Liver (tissue), 9 donors: ENCODE measurements around the gene ECI1. TPM values are rescaled to one million over a fixed set of nuclear protein-coding genes. Genes with fewer than 3 reads are reported as not detected.

Source experiments
- DNase-seq: peaks from one replicate; pipeline ENCODE4 v3.0.0-alpha.2; 2017; ENCODE audit warnings: low spot score
- H3K27ac ChIP-seq, 2 donors: one replicate each; pipeline ENCODE4 v1.7.0; 2013; ENCODE audit warnings: inconsistent platforms in 2 of 2, low read length in 2 of 2, control low read depth in 1 of 2, low read depth in 1 of 2, mild to moderate bottlenecking in 1 of 2
- H3K27me3 ChIP-seq, 4 donors: one replicate each; pipeline versions ENCODE4 v1.6.1 to v1.7.0; 2013; ENCODE audit warnings: low read length in 3 of 4, inconsistent platforms in 1 of 4, mild to moderate bottlenecking in 1 of 4, moderate library complexity in 1 of 4; ENCODE audit not compliant: control insufficient read depth in 4 of 4, insufficient read depth in 4 of 4
- H3K36me3 ChIP-seq, 4 donors: one replicate each; pipeline versions ENCODE4 v1.6.1 to v1.7.0; 2013; ENCODE audit warnings: low read length in 3 of 4, mild to moderate bottlenecking in 3 of 4, low read depth in 1 of 4, moderate library complexity in 1 of 4; ENCODE audit not compliant: control insufficient read depth in 4 of 4, insufficient read depth in 3 of 4
- H3K4me1 ChIP-seq, 4 donors: one replicate each; pipeline versions ENCODE4 v1.6.1 to v1.7.0; 2013; ENCODE audit warnings: low read length in 3 of 4, mild to moderate bottlenecking in 3 of 4, moderate library complexity in 1 of 4; ENCODE audit not compliant: control insufficient read depth in 4 of 4, insufficient read depth in 4 of 4
- H3K4me3 ChIP-seq, 3 donors: one replicate each; pipeline versions ENCODE4 v1.6.1 to v1.7.0; 2013; ENCODE audit warnings: low read length in 3 of 3, control low read depth in 1 of 3, low read depth in 1 of 3, mild to moderate bottlenecking in 1 of 3
- H3K9ac ChIP-seq, 2 donors: one replicate each; pipeline ENCODE4 v1.7.0; 2013; ENCODE audit warnings: low read length in 2 of 2, mild to moderate bottlenecking in 2 of 2, moderate library complexity in 2 of 2, control low read depth in 1 of 2, low read depth in 1 of 2
- H3K9me3 ChIP-seq, 4 donors: one replicate each; pipeline versions ENCODE4 v1.6.1 to v1.7.0; 2013; ENCODE audit warnings: low read length in 3 of 4; ENCODE audit not compliant: control insufficient read depth in 4 of 4
- EGR1 ChIP-seq, 2 donors: IDR thresholded peaks; 2 replicates each; pipeline ENCODE4 v1.6.1; 2016 to 2018; ENCODE audit warnings: antibody characterized with exemption in 2 of 2, low read depth in 2 of 2
- FOXA1 ChIP-seq: IDR thresholded peaks from 2 replicates; pipeline ENCODE4 v1.6.1; 2016; ENCODE audit warnings: antibody characterized with exemption
- FOXA2 ChIP-seq: IDR thresholded peaks from 2 replicates; pipeline ENCODE4 v1.6.1; 2016; ENCODE audit warnings: antibody characterized with exemption
- GABPA ChIP-seq, 2 donors: IDR thresholded peaks in 1 of 2; conservative IDR thresholded peaks in 1 of 2; 2 replicates each; pipeline ENCODE4 v1.6.1; 2016; ENCODE audit warnings: antibody characterized with exemption in 2 of 2, mild to moderate bottlenecking in 1 of 2, moderate library complexity in 1 of 2
- HNF4A ChIP-seq, 2 donors: conservative IDR thresholded peaks; 2 replicates each; pipeline ENCODE4 v1.6.1; 2016; ENCODE audit warnings: antibody characterized with exemption in 2 of 2, mild to moderate bottlenecking in 2 of 2
- HNF4G ChIP-seq: IDR thresholded peaks from 2 replicates; pipeline ENCODE4 v1.6.1; 2016; ENCODE audit warnings: antibody characterized with exemption
- JUND ChIP-seq, 2 donors: IDR thresholded peaks; 2 replicates each; pipeline ENCODE4 v1.6.1; 2016; ENCODE audit warnings: antibody characterized with exemption in 2 of 2
- NR2F2 ChIP-seq: IDR thresholded peaks from 2 replicates; pipeline ENCODE4 v1.6.1; 2016; ENCODE audit warnings: antibody characterized with exemption
- RAD21 ChIP-seq, 2 donors: IDR thresholded peaks; 2 replicates each; pipeline ENCODE4 v1.6.1; 2016; ENCODE audit warnings: antibody characterized with exemption in 2 of 2, mild to moderate bottlenecking in 2 of 2
- RXRA ChIP-seq, 2 donors: IDR thresholded peaks; 2 replicates each; pipeline ENCODE4 v1.6.1; 2017 to 2018; ENCODE audit warnings: antibody characterized with exemption in 2 of 2, mild to moderate bottlenecking in 1 of 2
- SP1 ChIP-seq: IDR thresholded peaks from 2 replicates; pipeline ENCODE4 v1.6.1; 2018; ENCODE audit warnings: antibody characterized with exemption, mild to moderate bottlenecking
- TAF1 ChIP-seq: conservative IDR thresholded peaks from 2 replicates; pipeline ENCODE4 v1.6.1; 2016; ENCODE audit warnings: antibody characterized with exemption, mild to moderate bottlenecking
- ZBTB33 ChIP-seq: IDR thresholded peaks from 2 replicates; pipeline ENCODE4 v1.6.1; 2016; ENCODE audit warnings: antibody characterized with exemption
- WGBS: extraction: QIAGEN DNeasy Blood & Tissue Kit; methylation state at CpG from one replicate; pipeline ENCODE4 v1.1.7; 2013; 5-methylcytosine and 5-hydroxymethylcytosine counted together
- polyA plus RNA-seq, 2 donors: library from polyadenylated mRNA; stranded (reverse) in 1 of 2; unstranded in 1 of 2; fragments of 200-250 nt in 1 of 2; fragments of >200 nt in 1 of 2; fragmentation: Nextera tagmentation in 1 of 2; extraction: Ambion mirVana in 1 of 2; gene quantifications; one replicate each; pipeline versions ENCODE4 v1.2.1 to v1.2.3, GENCODE V29; 2013 to 2015
- total RNA-seq, 2 donors: library from RNA; depleted of rRNA; stranded (reverse); fragments of >200 nt; gene quantifications; one replicate each; pipeline ENCODE4 v1.2.3, GENCODE V29; 2014
- TF ChIP-seq, protein P1 (sequence below): fragments of 150-350 bp; IDR thresholded peaks from 2 replicates; pipeline ENCODE4 v1.5.1; 2017; ENCODE audit warnings: improper control_type of control experiment, low read depth, low read length; ENCODE audit not compliant: missing input control
- TF ChIP-seq, protein P2 (sequence below): IDR thresholded peaks from 2 replicates; pipeline ENCODE4 v1.6.1; 2016; ENCODE audit warnings: antibody characterized with exemption
- TF ChIP-seq, protein P3 (sequence below): IDR thresholded peaks from 2 replicates; pipeline ENCODE4 v1.6.1; 2016; ENCODE audit warnings: antibody characterized with exemption, mild to moderate bottlenecking
- TF ChIP-seq, protein P4 (sequence below): IDR thresholded peaks from 2 replicates; pipeline ENCODE4 v1.6.1; 2016; ENCODE audit warnings: antibody characterized with exemption
- donor health status: healthy.
- donor health status: healthy.
- donor health status: healthy.
- donor health status: healthy.
- donor health status: healthy.

The ECI1 gene
- total and polyA plus RNA-seq, 4 donors, result 36.8 to 107 (median 79.5) TPM

- no peak for TF ChIP-seq FOXA1
Measured at GRCh38 chr16:2197765-2198164, 53.6 kb downstream of the ECI1 start (continued).

DNA sequence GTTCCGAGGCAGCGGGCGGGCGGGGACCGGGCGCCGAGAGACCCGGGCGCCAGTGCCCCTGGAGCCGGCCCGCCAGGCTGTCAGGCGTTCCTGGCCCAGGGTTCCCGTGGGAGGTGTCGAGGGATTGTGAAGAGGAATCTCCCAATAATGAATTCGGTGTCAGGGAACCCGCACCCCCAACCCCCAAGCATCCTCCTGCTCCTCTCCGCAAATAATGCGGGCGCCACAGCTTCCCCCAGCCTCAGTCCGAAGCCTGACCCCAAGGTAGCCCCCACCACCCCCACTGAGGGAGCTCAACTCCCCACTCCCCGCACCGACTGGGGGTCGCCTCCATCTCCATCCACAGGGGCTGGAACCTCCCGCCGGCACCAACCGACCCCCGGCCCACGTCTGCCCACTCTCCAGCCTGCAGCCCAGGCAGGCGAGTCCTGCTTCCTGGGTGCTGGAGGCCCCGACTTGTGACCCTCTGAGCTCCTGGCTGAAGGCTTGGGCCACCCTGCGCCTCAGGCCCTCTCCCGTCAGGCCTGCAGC lies 54.3 kb downstream of the ECI1 start:
- H3K4me3 ChIP-seq, result peak overlapping the region in 1 of 3 donors; percentile 56
- DNase-seq, result no peak
- peaks cover 2 to 11% (median 4%) of the 10 kb centered on the region in 4 donors for H3K4me1 ChIP-seq
- H3K27me3 ChIP-seq, result peaks cover 0 to 2% (median 0%) of the 10 kb centered on the region in 4 donors
- H3K27ac ChIP-seq, result no peak overlapping the region
- 35% methylated on average over 32 of the region's 32 CpGs for WGBS
- no peaks in the 10 kb centered on the region for H3K36me3 ChIP-seq
- TF ChIP-seq, protein P1, sequence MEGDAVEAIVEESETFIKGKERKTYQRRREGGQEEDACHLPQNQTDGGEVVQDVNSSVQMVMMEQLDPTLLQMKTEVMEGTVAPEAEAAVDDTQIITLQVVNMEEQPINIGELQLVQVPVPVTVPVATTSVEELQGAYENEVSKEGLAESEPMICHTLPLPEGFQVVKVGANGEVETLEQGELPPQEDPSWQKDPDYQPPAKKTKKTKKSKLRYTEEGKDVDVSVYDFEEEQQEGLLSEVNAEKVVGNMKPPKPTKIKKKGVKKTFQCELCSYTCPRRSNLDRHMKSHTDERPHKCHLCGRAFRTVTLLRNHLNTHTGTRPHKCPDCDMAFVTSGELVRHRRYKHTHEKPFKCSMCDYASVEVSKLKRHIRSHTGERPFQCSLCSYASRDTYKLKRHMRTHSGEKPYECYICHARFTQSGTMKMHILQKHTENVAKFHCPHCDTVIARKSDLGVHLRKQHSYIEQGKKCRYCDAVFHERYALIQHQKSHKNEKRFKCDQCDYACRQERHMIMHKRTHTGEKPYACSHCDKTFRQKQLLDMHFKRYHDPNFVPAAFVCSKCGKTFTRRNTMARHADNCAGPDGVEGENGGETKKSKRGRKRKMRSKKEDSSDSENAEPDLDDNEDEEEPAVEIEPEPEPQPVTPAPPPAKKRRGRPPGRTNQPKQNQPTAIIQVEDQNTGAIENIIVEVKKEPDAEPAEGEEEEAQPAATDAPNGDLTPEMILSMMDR, result no peak
- TF ChIP-seq RXRA (IDR thresholded peaks at IDR 0.05), result no peak
- H3K9ac ChIP-seq, result no peak overlapping the region
- no peaks in the 10 kb centered on the region for H3K9me3 ChIP-seq

DNA sequence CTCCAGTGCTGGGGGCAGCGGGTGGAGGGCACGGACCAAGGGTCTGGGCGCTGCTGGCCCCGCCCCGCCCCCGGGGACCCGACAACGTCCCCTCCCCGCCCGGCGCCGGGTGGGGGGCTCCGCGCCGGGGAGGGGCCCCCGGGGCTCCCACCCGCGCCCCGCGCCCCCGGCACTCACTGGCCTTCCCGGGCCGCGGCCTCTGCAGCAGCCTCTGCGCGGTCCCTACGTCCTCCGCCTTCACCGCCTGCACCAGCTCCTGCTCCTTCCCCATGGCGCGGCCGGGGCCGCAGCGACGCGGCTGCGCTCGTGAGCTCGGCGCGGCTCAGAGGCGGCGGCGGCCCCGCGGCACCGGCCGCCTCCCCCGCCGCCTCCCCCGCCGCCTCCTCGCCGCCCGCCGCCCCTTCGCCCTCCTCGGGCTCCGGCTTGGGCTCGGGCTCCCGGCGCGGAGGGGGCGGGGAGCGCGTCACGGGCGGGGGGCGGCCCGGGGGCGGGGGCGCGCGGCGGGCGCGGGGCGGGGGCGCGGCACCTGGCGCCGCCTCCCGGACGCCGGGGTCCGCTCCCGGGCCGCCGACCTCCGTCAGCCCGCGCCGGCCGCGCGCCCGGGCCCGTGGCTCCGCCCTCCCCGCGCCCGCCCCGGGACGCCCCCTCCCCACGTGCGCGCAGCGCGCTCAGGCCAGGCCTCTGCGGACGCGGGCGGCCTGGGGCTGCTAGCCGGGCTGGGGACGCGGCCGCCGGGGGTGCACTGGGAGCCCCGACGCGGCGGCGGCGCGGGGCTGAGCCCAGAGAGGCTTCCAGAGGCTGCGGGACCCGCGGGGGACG lies 55.0 kb downstream of the ECI1 start, which contains the start of gene CASKIN1:
TSS of gene CASKIN1 (minus strand) at position 444 of the 819 bp plus-strand sequence. CDS start at position 271, 173 bp downstream.
- WGBS, result 1% methylated on average over 114 of the region's 129 CpGs
- TF ChIP-seq RXRA (IDR thresholded peaks at IDR 0.05), result no peak
- TF ChIP-seq NR2F2, result no peak
- TF ChIP-seq FOXA2, result no peak
- no peak for TF ChIP-seq SP1
- TF ChIP-seq FOXA1, result no peak
- TF ChIP-seq, protein P2, sequence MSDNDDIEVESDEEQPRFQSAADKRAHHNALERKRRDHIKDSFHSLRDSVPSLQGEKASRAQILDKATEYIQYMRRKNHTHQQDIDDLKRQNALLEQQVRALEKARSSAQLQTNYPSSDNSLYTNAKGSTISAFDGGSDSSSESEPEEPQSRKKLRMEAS, result no peak
- no peak for TF ChIP-seq RAD21 (IDR thresholded peaks at IDR 0.05)
- TF ChIP-seq HNF4G, result no peak
- TF ChIP-seq HNF4A (conservative IDR thresholded peaks at IDR 0.05), result no peak
- TF ChIP-seq, protein P3, sequence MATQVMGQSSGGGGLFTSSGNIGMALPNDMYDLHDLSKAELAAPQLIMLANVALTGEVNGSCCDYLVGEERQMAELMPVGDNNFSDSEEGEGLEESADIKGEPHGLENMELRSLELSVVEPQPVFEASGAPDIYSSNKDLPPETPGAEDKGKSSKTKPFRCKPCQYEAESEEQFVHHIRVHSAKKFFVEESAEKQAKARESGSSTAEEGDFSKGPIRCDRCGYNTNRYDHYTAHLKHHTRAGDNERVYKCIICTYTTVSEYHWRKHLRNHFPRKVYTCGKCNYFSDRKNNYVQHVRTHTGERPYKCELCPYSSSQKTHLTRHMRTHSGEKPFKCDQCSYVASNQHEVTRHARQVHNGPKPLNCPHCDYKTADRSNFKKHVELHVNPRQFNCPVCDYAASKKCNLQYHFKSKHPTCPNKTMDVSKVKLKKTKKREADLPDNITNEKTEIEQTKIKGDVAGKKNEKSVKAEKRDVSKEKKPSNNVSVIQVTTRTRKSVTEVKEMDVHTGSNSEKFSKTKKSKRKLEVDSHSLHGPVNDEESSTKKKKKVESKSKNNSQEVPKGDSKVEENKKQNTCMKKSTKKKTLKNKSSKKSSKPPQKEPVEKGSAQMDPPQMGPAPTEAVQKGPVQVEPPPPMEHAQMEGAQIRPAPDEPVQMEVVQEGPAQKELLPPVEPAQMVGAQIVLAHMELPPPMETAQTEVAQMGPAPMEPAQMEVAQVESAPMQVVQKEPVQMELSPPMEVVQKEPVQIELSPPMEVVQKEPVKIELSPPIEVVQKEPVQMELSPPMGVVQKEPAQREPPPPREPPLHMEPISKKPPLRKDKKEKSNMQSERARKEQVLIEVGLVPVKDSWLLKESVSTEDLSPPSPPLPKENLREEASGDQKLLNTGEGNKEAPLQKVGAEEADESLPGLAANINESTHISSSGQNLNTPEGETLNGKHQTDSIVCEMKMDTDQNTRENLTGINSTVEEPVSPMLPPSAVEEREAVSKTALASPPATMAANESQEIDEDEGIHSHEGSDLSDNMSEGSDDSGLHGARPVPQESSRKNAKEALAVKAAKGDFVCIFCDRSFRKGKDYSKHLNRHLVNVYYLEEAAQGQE, result no peak
- no peak for TF ChIP-seq GABPA (IDR thresholded peaks at IDR 0.05 in 1 of 2, conservative IDR thresholded peaks at IDR 0.05 in 1 of 2)
- no peak for TF ChIP-seq JUND (IDR thresholded peaks at IDR 0.05)
- TF ChIP-seq, protein P1, result no peak
- TF ChIP-seq ZBTB33, result no peak
- TF ChIP-seq, protein P4, sequence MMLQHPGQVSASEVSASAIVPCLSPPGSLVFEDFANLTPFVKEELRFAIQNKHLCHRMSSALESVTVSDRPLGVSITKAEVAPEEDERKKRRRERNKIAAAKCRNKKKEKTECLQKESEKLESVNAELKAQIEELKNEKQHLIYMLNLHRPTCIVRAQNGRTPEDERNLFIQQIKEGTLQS, result no peak
- TF ChIP-seq EGR1 (IDR thresholded peaks at IDR 0.05; ENCODE audit: low read depth in 2 of 2), result no peak
- TF ChIP-seq TAF1, result no peak

More for the DNA sequence above, 55.0 kb downstream of the ECI1 start, which contains the start of gene CASKIN1:
- Histone ChIP-seq H3K4me3 (peak within 1 kb of the TSS in 1 of 3 donors; percentile 56), H3K36me3 (no peaks in the 10 kb centered on the region), H3K9me3 (no peaks in the 10 kb centered on the region), H3K27me3 (peaks cover 0 to 2% (median 0%) of the 10 kb centered on the region in 4 donors), H3K27ac (no peak within 1 kb of the TSS), H3K9ac (no peak within 1 kb of the TSS), H3K4me1 (peaks cover 2 to 11% (median 4%) of the 10 kb centered on the region in 4 donors)
- DNase-seq, result no peak
